ENCODE results near the gene BBS12.
A peak's percentile ranks its signal among the peaks of the same experiment; 100 is the strongest.
"Not testable (repeated sequence)": the region's sequence is repeated elsewhere in the genome, so short reads cannot be mapped to it uniquely, and the experiment has no call there.

BBS12 gene

GRCh38 chr4:122766353-122766705 is 33.8 kb downstream of the BBS12 start:
- no peak for FAIRE-seq

GRCh38 chr4:122766950-122767349 is 34.4 kb downstream of the BBS12 start:
- FAIRE-seq: no peak

- FAIRE-seq: no peak
Measured at GRCh38 chr4:122771724-122772123, 39.2 kb downstream of the BBS12 start.

- no peak for FAIRE-seq
Measured at GRCh38 chr4:122772311-122772710, 39.8 kb downstream of the BBS12 start.

GRCh38 chr4:122772986-122773385 is 40.5 kb downstream of the BBS12 start:
- FAIRE-seq: no peak

- FAIRE-seq: no peak
Measured at GRCh38 chr4:122775039-122775438, 42.5 kb downstream of the BBS12 start.

- no peak for FAIRE-seq
Measured at GRCh38 chr4:122775987-122776836, 43.7 kb downstream of the BBS12 start.

GRCh38 chr4:122776916-122777315 is 44.4 kb downstream of the BBS12 start:
- no peak for FAIRE-seq

- no peak for FAIRE-seq
Measured at GRCh38 chr4:122777846-122778673, 45.6 kb downstream of the BBS12 start.

- no peak for FAIRE-seq
Measured at GRCh38 chr4:122781486-122781885, 49.0 kb downstream of the BBS12 start.

GRCh38 chr4:122783301-122784215 is 51.1 kb downstream of the BBS12 start:
- peak; percentile 98 for FAIRE-seq

GRCh38 chr4:122784261-122784660 is 51.8 kb downstream of the BBS12 start:
- FAIRE-seq: peak; percentile 98

GRCh38 chr4:122785099-122785498 is 52.6 kb downstream of the BBS12 start:
- no peak for FAIRE-seq

- FAIRE-seq: not testable (repeated sequence)
Measured at GRCh38 chr4:122786296-122786695, 53.8 kb downstream of the BBS12 start.

- FAIRE-seq: peak; percentile 23
Measured at GRCh38 chr4:122786920-122787319, 54.4 kb downstream of the BBS12 start.

GRCh38 chr4:122787940-122788339 is 55.4 kb downstream of the BBS12 start:
- FAIRE-seq: peak; percentile 65

- no peak for FAIRE-seq
Measured at GRCh38 chr4:122788935-122789334, 56.4 kb downstream of the BBS12 start.

- no peak for FAIRE-seq
Measured at GRCh38 chr4:122793811-122794210, 61.3 kb downstream of the BBS12 start.

Measured in A204.1 (cell line).